Right renal pelvis (tissue), 4 donors: ENCODE results near the gene MINDY4. TPM values are rescaled to one million over a fixed set of nuclear protein-coding genes. Genes with fewer than 3 reads are reported as not detected.
A peak's percentile ranks its signal among the peaks of the same experiment; 100 is the strongest.

Source experiments
- DNase-seq, 4 donors: peaks; one replicate each; pipeline ENCODE4 v3.0.0-alpha.2; 2013; ENCODE audit warnings: low read depth in 4 of 4, low spot score in 3 of 4, missing footprints in 1 of 4
- polyA plus RNA-seq, 4 donors: library from polyadenylated mRNA; unstranded; fragments of 120-200 nt; gene quantifications; one replicate each; pipeline ENCODE4 v1.2.1, GENCODE V29; 2013; ENCODE audit not compliant: insufficient read length in 4 of 4

Gene MINDY4
- 10 to 100 TPM; 10.8 to 12.2 (median 11.1) TPM for polyA plus RNA-seq

DNA sequence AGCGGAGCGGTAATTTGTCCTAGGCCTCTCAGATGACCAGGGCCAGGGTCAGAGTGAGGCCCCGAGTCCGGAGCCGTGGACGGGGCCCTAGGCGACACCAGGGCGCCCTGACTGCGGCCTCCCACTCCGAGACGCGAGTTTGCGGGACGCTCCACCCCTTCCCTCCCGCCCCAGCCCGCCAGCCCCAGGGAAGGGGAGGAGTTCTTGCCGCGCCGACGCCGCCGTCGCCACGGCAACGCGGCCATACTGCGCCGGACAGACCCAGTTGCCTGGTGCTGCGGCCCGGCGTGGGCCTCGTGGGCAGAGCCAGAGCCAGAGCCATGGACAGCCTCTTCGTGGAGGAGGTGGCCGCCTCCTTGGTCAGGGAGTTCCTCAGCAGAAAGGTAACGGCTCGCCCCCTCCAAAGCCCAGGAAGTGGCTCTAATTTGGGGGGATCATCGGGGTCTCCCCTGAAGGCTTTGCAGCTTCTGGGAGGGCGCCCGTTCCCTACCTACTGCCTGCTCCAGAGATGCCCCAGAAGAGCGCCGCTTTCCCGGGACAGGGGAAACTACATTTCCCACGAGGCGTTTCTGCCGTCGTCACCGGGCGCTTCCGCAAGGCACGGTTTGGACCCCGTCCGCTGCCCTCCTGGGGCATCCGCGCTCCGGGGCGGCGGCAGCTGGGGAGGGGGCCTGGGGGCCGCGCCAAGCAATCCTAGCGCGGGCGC is at the start of gene MINDY4:
Gene MINDY4, plus strand, starts transcription at position 244 of the 706 bp plus-strand sequence. Its CDS starts 77 bp downstream, at position 321.
- peak; percentile 61 to 68 (median 66) for DNase-seq

DNA sequence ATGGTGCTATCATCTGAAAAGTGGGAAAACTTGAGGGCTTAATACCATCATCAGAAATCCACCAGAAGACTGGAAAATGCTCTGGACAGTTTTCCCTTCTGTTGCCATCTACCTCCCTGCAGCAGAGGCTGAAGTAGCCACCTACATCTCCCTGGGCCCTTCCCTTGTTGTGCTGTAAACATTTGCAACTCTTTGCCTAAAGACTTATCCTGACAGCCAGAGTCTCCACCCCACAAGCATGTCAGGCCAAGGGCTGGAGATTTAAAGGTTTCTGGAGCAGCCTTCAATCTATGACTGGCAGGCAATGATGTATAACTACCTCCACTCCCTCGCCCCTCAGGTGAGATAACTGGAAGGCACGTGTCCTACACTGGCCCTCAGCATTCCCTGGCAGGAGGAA is 49.0 kb upstream of the MINDY4 start:
- DNase-seq, result no peak

DNA sequence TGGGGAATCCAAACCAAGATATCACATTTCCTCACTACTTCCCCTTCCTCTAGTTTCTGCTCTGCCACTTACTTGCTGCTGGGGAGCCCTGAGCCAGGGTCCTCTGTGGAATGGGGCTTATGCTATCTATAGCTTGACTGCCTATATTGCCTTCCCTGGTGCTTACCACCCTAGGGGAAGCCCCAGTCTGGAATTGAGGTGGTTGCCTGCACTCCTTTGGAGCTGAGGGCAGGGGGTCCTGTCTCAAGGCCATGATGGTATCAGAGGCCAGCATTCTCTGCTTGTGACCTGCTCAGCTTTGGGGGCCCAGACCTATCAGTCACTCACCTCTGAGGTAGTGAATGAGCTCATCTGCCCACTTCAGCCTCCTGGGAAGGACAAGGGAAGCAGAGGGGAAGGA is 48.5 kb upstream of the MINDY4 start:
- DNase-seq, result no peak

DNA sequence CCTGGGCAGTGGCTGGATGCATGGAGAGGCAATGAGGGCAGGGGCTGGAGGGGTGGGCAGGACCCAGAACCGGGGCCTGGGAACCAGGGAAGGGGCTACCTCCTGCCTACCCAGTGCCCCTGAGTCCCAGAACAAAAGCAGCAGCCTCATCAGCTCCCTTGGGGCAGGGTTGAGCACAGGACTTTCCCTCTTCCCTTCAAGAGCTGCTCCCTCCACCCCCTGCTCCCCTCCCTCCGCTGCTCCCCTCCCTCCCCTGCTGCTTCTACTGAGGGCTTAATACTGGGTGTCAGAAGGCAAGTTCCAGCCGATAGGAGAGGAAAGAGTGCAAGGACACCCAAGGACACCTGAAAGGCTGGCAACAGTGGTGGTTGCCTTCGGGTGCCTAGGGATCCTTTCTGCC is 47.4 kb upstream of the MINDY4 start:
- DNase-seq, result no peak

DNA sequence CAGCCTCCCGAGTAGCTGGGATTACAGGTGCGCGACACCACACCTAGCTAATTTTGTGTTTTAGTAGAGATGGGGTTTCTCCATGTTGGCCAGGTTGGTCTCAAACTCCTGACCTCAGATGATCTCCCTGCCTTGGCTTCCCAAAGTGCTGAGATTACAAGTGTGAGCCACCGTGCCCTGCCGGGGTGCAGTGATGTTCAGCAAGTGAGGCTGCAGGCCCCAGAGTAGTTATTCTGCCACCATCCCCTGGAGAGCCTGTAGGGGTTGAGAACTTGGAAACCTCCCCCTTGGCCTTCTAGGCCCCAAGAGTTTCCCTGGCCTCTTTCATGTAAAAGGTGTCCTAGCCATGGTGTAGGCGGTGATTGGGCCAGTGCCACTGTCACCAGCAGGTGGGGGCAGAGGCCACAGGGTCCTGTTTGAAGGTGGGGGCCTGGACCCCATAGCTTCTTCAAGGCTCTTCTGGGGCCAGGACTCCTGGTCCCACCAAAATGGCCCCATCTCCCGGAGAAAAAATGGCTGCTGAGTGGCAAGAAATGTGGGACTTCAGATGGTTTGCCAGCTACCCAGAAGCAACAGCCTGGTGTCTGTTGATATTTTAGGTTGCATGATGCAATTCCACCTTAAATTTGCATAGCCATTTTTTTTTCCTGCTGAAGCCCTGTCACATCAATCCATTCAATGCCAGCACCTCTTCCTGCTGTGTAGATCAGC is 44.8 kb upstream of the MINDY4 start:
- DNase-seq, result no peak

DNA sequence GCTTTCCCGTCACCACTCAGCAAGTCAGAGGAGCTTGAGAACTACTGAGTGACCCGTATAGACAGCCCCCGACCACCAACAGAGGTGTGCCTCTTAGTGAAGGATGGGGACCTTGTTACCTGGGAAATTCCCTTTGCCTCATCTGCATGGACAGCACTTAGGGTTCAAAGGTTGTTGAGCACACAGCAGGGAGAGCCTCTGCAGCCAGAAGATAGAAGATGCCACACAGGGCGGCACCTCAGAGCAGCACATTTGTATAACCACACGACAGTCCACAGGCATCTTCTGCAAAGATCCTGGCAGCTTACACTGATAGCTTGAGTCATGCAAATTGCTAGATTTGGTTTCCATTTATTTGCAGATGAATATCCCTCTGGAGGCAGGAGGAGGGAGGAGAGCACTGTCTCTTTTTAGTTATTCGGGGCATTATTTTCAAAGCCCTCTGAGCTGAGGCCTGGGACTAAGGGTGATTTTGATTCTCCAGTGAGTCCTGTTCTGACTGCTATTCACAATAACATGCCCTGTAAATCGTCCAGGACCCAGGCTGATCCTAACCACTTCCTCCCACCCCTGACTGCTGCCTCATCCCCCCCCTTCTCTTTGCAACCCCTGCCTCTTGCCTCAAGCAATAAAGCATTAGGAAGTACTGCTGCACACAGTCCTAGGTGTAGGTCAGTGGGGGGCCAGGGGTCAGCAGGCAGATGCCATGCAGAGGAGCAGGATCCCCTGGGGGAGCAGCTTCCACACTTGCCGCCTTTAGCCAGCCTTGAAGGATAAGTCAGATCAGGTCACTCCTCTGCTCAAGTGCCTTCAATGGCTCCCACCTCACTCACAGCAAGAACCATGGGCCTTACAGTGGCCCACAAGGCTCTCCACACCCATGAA is 43.9 kb upstream of the MINDY4 start:
- DNase-seq, result no peak

DNA sequence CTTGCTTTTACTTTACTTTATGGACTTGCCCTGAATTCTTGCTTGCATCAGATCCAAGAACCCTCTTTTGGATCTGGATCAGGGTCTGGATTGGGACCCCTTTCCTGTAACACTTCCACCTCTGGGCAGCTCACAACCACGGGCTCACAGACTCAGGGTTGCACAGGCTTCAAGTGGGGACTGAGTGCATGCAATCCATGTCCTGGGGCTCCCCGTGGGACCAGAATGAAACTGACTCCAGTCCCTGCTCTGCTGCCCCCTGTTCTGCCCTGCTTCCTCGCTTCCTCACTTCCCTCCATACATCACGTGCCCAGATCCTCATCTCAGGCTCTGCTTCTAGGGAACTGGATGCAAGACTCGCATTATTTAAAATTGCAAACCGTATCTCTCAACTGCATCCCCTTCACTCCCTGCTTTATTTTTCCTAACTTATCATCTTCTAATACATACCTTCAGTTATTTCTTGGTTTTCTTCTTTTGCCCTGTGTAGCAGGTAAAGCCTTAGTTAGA is 42.6 kb upstream of the MINDY4 start:
- no peak for DNase-seq

DNA sequence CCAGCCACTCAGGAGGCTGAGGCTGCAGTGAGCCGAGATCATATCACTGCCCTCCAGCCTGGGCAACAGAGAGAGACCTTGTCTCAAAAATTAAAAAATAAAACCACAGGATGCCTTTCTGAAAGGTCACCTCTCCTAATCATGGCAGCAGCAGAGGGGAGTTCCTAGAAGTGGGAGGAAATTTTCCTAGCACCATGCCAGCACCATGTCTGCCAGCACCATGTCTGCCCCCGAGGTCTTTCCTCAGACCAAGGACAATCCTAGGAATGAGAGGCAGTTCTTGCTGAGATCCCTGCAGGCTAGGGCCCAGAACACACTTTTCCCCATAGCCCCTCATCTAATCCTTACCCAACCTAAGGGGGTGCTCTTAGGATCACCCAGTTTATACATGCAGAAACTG is 41.6 kb upstream of the MINDY4 start:
- DNase-seq, result no peak

DNA sequence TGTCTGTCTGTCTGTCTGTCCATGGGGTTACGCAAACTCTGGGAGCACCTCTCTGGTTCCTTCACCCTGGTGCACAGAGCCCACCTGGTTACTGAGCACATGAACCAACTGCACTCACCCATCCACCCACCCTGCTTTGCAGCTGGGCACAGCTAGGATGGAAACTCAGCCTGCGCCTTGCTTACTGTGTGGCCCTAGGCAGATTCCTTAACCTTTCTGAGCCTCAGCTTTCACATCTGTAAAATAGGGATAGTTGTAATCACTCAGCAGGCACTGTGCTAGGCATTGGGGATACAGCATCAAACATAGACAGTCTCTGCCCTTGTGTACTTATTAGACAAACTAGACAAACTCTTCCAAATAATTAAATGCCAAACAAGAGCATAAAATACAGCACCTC is 41.1 kb upstream of the MINDY4 start:
- DNase-seq, result no peak

DNA sequence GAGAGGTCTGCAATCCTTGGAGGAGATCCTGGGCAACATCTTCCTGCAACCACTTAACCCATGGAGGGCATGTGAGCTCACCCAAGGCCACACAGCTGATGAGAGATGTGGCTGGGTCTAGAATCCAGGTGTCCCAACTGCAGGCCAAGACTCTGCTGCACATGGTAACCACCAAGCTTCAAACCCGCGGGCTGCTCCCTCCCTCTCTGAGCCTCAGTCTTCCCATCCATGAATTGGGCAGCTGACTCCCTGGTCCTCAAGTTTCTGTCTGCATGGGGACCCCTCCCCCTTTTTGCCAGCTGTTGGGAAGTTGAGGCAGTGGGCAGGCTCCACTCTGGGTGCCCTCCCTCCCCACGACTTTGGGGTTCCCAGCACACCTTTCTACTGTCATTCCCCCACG is 40.2 kb upstream of the MINDY4 start:
- DNase-seq, result no peak

DNA sequence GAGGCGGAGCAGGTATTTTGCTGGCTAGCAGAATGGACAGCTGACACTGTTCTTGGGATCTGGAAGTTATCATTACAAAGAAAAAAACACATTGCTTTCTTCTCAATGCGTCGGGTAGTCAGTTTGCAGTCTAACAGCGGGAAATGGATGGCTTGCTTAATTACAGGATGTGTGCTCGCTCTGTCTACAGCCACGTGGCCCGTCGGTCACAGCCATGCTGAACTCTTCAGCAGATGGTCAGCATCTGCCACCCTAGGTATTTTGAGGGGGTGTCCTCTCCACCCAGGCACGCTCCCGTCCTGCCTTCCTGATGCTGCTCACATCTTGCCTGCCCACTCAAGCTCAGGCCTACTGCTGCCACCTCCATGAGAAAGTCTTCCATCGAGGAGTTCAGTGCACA is 39.6 kb upstream of the MINDY4 start:
- no peak for DNase-seq

DNA sequence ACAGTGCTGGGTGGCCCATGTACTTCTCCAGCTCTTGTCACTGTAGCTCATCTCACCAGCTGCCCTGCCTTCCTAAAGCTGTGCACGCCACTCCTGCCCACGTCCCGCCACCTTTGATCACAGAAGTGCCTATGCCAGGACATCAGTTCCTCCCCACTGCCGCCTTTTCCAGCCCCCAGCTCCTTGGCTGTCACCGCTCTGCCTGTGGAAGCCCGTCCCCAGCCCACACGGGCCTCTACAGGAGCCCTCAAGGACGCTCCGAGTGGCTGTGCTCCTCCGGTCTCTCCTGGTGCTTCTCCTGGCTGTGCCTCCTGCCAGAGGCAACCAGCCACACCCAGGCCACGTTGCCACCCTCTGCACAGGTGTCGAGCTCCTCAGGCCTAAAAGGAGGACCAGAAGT is 38.6 kb upstream of the MINDY4 start:
- no peak for DNase-seq

DNA sequence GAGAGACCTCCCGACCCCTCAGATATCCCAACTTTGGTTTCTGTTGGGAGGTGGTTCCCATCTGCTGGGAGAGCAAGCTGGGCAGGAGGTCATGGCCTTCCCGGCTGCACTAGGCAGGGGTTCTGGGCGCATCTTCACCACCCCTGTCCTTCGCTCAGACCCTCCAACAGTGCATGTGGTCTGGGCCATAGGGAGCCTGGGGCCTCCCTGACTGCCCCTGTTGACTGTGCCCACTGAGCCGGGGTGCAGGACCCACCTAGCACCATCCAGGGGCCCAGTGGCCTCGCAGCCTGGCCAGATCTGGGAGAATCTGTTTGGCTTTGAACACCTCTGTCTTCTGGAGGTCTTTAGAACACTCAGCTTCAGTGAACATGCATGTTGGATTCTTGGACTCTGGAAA is 38.0 kb upstream of the MINDY4 start:
- no peak for DNase-seq

DNA sequence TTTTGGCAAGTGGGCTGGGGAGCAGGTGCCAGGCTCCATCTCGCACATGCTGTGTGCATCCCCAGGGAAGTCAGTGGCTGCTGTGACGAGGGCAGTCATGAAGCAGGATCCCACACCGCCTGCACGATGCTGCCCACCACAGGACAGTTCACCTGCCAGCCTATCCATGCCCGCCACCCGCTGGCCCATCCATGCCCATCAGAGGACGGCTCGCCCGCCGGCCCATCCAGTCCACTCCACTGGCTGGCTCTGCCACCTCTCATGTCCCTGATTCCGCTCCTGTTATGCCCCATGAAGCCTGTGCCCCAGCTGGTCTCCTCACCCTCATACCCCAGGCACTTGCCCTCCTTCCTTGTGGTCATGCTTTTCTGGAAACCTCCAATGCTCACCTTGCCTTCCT is 37.5 kb upstream of the MINDY4 start:
- DNase-seq, result no peak

DNA sequence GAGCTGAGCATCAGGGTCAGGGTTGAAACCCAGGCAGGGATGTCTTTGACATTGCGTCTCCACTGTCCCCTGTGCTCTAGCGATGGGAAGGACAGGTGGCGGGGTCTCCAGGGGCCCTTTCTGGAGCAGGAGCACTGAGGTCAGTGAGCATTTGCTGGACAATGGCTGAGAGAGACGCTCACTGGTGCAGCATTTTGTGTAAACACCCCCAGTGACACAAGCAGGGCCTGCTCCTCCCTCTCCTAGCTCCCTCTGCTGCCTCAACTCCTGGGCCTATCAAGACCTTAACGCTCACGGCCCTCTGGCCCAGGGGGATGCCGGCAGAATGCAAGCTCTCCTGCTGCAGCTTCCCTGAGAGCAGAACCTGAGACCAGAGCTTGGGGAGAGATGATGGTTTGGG is 36.7 kb upstream of the MINDY4 start:
- no peak for DNase-seq

DNA sequence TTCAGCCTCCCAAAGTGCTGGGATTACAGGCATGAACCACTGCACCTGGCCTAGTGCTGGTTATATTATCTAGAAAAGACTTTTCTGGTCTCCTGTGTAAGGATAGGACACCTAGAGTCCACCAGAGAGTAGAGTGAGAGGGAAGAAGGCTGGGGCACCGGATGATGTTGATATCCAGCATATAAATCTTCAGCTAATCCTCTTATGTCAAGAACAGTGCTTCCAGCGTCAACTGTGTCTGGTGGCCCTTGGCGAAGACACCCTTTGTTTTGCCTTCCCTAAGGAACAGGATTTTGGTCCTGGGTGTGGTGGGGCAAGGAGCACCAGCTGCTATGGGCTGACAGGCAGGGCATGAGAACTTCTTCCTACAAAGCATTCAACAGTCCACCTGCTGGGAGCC is 35.6 kb upstream of the MINDY4 start:
- DNase-seq, result no peak

DNA sequence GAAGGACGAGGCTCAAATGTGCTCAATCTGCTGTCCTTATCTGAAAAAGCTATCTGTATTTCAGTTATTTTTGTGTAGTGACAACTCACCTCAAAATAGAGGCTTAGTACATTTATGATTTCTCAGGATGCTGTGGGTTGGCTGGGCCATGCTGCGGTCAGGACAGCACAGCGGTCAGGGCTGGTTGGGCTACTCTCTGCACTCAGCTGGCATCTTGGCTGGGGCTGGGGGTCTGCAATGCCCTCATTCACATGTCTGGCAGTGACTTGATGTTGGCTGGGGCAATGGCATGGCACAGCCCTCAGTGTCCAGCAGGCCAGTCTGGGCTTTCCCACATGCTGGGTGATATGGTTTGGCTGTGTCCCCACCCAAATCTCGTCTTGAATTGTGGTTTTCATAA is 34.9 kb upstream of the MINDY4 start:
- DNase-seq, result no peak

DNA sequence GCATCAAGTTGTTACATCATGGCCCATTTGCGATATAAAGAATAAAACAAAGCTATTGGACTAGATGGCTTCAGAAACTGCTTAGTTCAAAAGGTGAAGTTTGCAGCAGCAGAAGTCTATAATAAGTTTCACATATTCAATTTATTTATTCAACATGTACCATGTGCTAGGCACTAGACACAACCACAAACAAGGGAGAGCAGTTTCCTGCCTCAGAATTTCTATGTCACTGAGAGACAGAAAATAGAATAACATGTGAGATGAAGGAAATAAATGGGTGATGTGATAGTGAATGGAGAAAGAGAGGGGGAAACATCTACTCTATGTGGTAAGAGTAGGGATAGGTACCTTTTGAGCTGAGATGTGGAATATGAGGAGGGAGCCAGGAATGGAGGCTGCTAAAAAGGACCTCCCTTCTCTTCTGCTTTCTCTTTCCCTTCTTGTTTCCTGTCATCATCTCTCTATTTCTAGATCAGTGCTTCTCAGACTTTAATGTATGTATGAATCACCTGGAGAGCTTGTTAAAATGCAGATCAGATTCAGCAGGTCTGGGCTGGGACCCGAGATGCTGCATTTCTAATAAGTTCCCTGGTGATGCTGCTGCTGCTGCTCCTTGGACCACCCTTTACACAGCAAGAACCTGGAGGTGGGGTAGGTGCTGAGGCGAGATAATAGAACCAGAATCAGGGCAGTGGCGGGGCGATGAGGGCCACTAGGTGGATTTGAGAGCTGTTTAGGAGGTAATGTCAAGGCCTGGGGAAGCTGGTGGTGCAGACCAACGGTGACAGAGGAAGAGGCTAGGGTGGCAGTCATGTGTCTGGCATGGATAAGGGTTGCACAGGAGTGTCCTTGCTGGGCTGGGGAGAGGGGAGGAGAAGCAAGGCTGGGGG is 32.9 kb upstream of the MINDY4 start:
- no peak for DNase-seq

DNA sequence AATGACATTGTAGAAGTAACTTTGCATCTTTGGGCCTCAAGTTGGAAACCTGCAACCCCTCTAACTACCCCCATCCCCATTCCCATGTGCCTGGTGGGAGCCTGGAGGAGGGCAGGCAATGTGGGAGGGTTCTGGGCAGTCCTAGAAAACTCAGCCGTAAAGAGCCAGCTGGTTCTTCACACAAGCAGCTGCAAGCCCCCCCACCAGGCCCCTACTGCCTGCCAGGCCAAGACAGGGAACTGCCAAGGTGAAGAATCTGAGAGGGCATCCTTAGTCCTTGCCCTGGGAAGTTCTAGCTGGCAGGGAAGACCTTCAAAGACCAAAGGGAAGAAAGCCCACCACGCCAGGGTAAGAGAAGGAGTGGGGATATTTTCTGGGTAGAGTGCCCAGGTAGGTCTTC is 31.5 kb upstream of the MINDY4 start:
- DNase-seq, result no peak
